Measurements from ENCODE around the gene DDN.

The DDN gene

GRCh38 chr12:48946943-48947342 is 52.2 kb downstream of the DDN start:
- Histone ChIP-seq H3K27me3 (ENCODE audit: insufficient read depth, poor library complexity, severe bottlenecking) (no peaks in the 10 kb centered on the region), H3K27ac (replicated peaks) (no peak overlapping the region), H3K4me3 (replicated peaks; ENCODE audit: insufficient read depth, low read length) (no peak overlapping the region)
- TF ChIP-seq, protein P1, sequence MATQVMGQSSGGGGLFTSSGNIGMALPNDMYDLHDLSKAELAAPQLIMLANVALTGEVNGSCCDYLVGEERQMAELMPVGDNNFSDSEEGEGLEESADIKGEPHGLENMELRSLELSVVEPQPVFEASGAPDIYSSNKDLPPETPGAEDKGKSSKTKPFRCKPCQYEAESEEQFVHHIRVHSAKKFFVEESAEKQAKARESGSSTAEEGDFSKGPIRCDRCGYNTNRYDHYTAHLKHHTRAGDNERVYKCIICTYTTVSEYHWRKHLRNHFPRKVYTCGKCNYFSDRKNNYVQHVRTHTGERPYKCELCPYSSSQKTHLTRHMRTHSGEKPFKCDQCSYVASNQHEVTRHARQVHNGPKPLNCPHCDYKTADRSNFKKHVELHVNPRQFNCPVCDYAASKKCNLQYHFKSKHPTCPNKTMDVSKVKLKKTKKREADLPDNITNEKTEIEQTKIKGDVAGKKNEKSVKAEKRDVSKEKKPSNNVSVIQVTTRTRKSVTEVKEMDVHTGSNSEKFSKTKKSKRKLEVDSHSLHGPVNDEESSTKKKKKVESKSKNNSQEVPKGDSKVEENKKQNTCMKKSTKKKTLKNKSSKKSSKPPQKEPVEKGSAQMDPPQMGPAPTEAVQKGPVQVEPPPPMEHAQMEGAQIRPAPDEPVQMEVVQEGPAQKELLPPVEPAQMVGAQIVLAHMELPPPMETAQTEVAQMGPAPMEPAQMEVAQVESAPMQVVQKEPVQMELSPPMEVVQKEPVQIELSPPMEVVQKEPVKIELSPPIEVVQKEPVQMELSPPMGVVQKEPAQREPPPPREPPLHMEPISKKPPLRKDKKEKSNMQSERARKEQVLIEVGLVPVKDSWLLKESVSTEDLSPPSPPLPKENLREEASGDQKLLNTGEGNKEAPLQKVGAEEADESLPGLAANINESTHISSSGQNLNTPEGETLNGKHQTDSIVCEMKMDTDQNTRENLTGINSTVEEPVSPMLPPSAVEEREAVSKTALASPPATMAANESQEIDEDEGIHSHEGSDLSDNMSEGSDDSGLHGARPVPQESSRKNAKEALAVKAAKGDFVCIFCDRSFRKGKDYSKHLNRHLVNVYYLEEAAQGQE (IDR thresholded peaks at IDR 0.05; ENCODE audit: insufficient replicate concordance, low read depth), result no peak
- no peak for TF ChIP-seq POLR2AphosphoS5 (IDR thresholded peaks at IDR 0.05; ENCODE audit: low read depth)
- TF ChIP-seq, protein P2, sequence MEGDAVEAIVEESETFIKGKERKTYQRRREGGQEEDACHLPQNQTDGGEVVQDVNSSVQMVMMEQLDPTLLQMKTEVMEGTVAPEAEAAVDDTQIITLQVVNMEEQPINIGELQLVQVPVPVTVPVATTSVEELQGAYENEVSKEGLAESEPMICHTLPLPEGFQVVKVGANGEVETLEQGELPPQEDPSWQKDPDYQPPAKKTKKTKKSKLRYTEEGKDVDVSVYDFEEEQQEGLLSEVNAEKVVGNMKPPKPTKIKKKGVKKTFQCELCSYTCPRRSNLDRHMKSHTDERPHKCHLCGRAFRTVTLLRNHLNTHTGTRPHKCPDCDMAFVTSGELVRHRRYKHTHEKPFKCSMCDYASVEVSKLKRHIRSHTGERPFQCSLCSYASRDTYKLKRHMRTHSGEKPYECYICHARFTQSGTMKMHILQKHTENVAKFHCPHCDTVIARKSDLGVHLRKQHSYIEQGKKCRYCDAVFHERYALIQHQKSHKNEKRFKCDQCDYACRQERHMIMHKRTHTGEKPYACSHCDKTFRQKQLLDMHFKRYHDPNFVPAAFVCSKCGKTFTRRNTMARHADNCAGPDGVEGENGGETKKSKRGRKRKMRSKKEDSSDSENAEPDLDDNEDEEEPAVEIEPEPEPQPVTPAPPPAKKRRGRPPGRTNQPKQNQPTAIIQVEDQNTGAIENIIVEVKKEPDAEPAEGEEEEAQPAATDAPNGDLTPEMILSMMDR (IDR thresholded peaks at IDR 0.05; ENCODE audit: insufficient read depth, low read length), result no peak
- no peak for TF ChIP-seq GABPA (IDR thresholded peaks at IDR 0.05; ENCODE audit: low read depth)
- TF ChIP-seq SPI1 (IDR thresholded peaks at IDR 0.05; ENCODE audit: borderline replicate concordance, low read depth), result no peak
- DNase-seq (ENCODE audit: low read depth in 1 of 2, low spot score in 1 of 2), result no peak

- Histone ChIP-seq H3K4me3 (replicated peaks; ENCODE audit: insufficient read depth, low read length) (no peak overlapping the region), H3K27ac (replicated peaks) (no peak overlapping the region), H3K27me3 (ENCODE audit: insufficient read depth, poor library complexity, severe bottlenecking) (no peaks in the 10 kb centered on the region)
- DNase-seq (ENCODE audit: low read depth in 1 of 2, low spot score in 1 of 2), result no peak
- no peak for TF ChIP-seq POLR2AphosphoS5 (IDR thresholded peaks at IDR 0.05; ENCODE audit: low read depth)
- TF ChIP-seq GABPA (IDR thresholded peaks at IDR 0.05; ENCODE audit: low read depth), result no peak
- TF ChIP-seq, protein P2 (IDR thresholded peaks at IDR 0.05; ENCODE audit: insufficient read depth, low read length), result no peak
- no peak for TF ChIP-seq SPI1 (IDR thresholded peaks at IDR 0.05; ENCODE audit: borderline replicate concordance, low read depth)
- TF ChIP-seq, protein P1 (IDR thresholded peaks at IDR 0.05; ENCODE audit: insufficient replicate concordance, low read depth), result no peak
Observed at GRCh38 chr12:48946205-48946604, 53.0 kb downstream of the DDN start.
